Pancreas (tissue), 10 donors: Measurements from ENCODE around the gene GPC6. TPM values are rescaled to one million over a fixed set of nuclear protein-coding genes. Genes with fewer than 3 reads are reported as not detected.

Experiments
- ATAC-seq, 4 donors: fragments of 200-7000 bp; cut with Tn5 transposase; one replicate each; pipeline versions ENCODE4 v1.8.0 to v1.9.1; 2020; ENCODE audit warnings: mild to moderate bottlenecking in 4 of 4, moderate library complexity in 4 of 4
- DNase-seq, 6 donors: peaks; one replicate each; pipeline ENCODE4 v3.0.0-alpha.2; 2020
- FAIRE-seq: peaks from 2 replicates; lab custom pipeline; 2012; peaks lifted over from hg19 to GRCh38; lab: Jason Lieb, UNC
- H3K27ac ChIP-seq, 4 donors: fragments of 200-600 bp; sonication (generic); 1 replicate in 3 of 4; 2 replicates in 1 of 4; pipeline versions ENCODE4 v1.5.0 to v1.8.0; 2020
- H3K27me3 ChIP-seq, 4 donors: fragments of 200-600 bp; one replicate each; pipeline ENCODE4 v1.8.0; 2021
- H3K36me3 ChIP-seq, 3 donors: fragments of 200-600 bp; sonication (generic) in 1 of 3; one replicate each; pipeline versions ENCODE4 v1.5.0 to v1.8.0; 2020 to 2021
- H3K4me1 ChIP-seq, 3 donors: fragments of 200-600 bp; one replicate each; pipeline ENCODE4 v1.8.0; 2021
- H3K4me3 ChIP-seq, 4 donors: fragments of 200-600 bp; sonication (generic) in 2 of 4; one replicate each; pipeline versions ENCODE4 v1.5.0 to v1.8.0; 2020 to 2021
- H3K9me3 ChIP-seq, 4 donors: fragments of 200-600 bp; one replicate each; pipeline ENCODE4 v1.8.0; 2021
- CTCF ChIP-seq, 4 donors: fragments of 200-600 bp; sonication (generic) in 3 of 4; IDR thresholded peaks; one replicate each; pipeline versions ENCODE4 v1.5.0 to v1.8.0; 2021; ENCODE audit warnings: antibody characterized with exemption in 4 of 4
- WGBS, 2 donors: extraction: QIAGEN DNeasy Blood & Tissue Kit; methylation state at CpG; one replicate each; pipeline ENCODE4 v1.1.7; 2013; 5-methylcytosine and 5-hydroxymethylcytosine counted together
- intact Hi-C, 3 donors: fragments of 100-400 bp; cut with DNase I; formaldehyde crosslinking; loops; one replicate each; pipeline versions ENCODE4 v1.11.1 to v1.14.2; 2022
- polyA plus RNA-seq, 2 donors: library from polyadenylated mRNA; stranded (reverse); fragments of 200-250 nt; gene quantifications; one replicate each; pipeline ENCODE4 v1.2.3, GENCODE V29; 2013
- total RNA-seq, 6 donors: library from RNA; stranded (reverse); fragmentation: NEBNext Ultra II Directional in 4 of 6; extraction: Animal tissue kit (Norgen Biotek cat#: 25700) in 4 of 6; gene quantifications; one replicate each; pipeline versions ENCODE4 v1.2.1 to v1.2.4, GENCODE V29; 2021 to 2023
- donor health status: healthy with polysubstance abuse.
- donor health status: DM: no; HTN: no; CAD: no; lungs with moderate emphysema.
- donor health status: DM: no; HTN: no; CAD: no.
- donor health status: control.
- donor health status: control.
- donor health status: Bipolar disorder and iron deficiency.
- donor health status: DM: yes; HTN: yes; CAD: no.
- donor health status: DM: no; HTN: no; CAD: no.
- donor health status: DM: no; HTN: no; CAD: no.
- donor health status: DM: yes; HTN: yes; CAD: no.

Gene GPC6
- total and polyA plus RNA-seq, 8 donors, result 0.23 to 3.3 (median 1.2) TPM

GRCh38 chr13:93460005-93460404 lies 233.4 kb downstream of the GPC6 start:
- Histone ChIP-seq H3K36me3 (no peaks in the 10 kb centered on the region), H3K4me1 (no peaks in the 10 kb centered on the region), H3K9me3 (no peaks in the 10 kb centered on the region), H3K27ac (no peak overlapping the region), H3K4me3 (no peak overlapping the region), H3K27me3 (no peaks in the 10 kb centered on the region)
- FAIRE-seq (no peak), ATAC-seq (no peak), DNase-seq (no peak)
- intact Hi-C loops, result no loop called here
- no peak for TF ChIP-seq CTCF (IDR thresholded peaks at IDR 0.05)

DNA sequence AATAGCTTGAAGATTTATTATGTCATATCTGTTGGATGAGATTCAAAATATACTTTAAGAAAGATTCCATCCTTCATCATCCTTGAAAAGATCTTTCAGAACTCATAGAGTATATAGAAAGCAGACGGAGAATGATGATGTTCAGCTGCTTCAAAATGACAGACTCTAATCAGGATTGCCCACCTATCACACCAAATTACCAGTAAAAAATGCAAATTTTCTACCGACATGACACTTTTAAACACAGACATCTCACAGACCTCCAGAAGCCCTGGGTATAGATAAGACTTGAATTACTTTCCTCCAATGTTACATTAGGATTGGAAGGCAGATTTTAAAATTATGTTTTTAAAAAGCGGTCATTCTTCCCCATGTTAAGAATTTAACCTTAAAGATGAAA lies 235.5 kb downstream of the GPC6 start:
- Histone ChIP-seq H3K27ac (no peak overlapping the region), H3K4me1 (no peaks in the 10 kb centered on the region), H3K4me3 (no peak overlapping the region), H3K9me3 (no peaks in the 10 kb centered on the region), H3K27me3 (no peaks in the 10 kb centered on the region), H3K36me3 (no peaks in the 10 kb centered on the region)
- intact Hi-C loops, result no loop called here
- DNase-seq (no peak), FAIRE-seq (no peak), ATAC-seq (no peak)
- 81 to 91% methylated on average over 3 of the region's 3 CpGs for WGBS, 2 donors
- TF ChIP-seq CTCF (IDR thresholded peaks at IDR 0.05), result no peak

- H3K27ac ChIP-seq, result no peak overlapping the region
- no peaks in the 10 kb centered on the region for H3K27me3 ChIP-seq
- DNase-seq (no peak), FAIRE-seq (no peak), ATAC-seq (no peak)
- WGBS, 2 donors, result 77 to 82% methylated on average over 3 of the region's 3 CpGs
- TF ChIP-seq CTCF (IDR thresholded peaks at IDR 0.05), result no peak
- intact Hi-C loops, result no loop called here
- H3K36me3 ChIP-seq, result no peaks in the 10 kb centered on the region
- no peaks in the 10 kb centered on the region for H3K4me1 ChIP-seq
- H3K9me3 ChIP-seq, result peaks cover 0 to 2% (median 0%) of the 10 kb centered on the region in 4 donors
- no peak overlapping the region for H3K4me3 ChIP-seq
Observed at GRCh38 chr13:93466502-93467036, 240.0 kb downstream of the GPC6 start.

GRCh38 chr13:93467175-93467574 lies 240.6 kb downstream of the GPC6 start:
- Histone ChIP-seq H3K36me3 (no peaks in the 10 kb centered on the region), H3K27me3 (no peaks in the 10 kb centered on the region), H3K4me3 (no peak overlapping the region), H3K9me3 (peaks cover 0 to 2% (median 0%) of the 10 kb centered on the region in 4 donors), H3K27ac (no peak overlapping the region), H3K4me1 (no peaks in the 10 kb centered on the region)
- intact Hi-C loops, result no loop called here
- ATAC-seq (no peak), FAIRE-seq (no peak), DNase-seq (no peak)
- 72 to 83% methylated on average over 2 of the region's 2 CpGs for WGBS, 2 donors
- no peak for TF ChIP-seq CTCF (IDR thresholded peaks at IDR 0.05)

DNA sequence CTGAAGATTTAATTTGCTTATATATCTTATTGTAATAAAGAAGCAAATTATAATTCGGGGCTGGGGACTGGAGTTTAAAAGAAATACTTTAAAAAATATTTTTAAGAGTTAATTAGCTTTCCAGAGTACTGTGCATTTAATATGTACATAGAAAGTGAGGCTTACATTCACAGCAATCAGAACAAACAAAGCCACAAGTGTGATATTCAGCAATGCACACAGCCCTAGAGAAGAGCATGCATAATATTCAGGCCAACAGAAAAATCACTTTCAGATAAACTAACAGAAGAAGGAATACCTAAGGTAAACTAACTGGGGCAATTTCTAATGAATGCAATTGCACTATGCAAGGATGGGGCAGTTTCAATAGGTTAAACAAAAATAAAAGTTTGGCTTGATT lies 241.8 kb downstream of the GPC6 start:
- DNase-seq (no peak), FAIRE-seq (no peak), ATAC-seq (no peak)
- TF ChIP-seq CTCF (IDR thresholded peaks at IDR 0.05), result no peak
- no peaks in the 10 kb centered on the region for H3K4me1 ChIP-seq
- no peak overlapping the region for H3K27ac ChIP-seq
- intact Hi-C loops, result no loop called here
- H3K27me3 ChIP-seq, result no peaks in the 10 kb centered on the region
- 46 to 77% methylated on average over 1 of the region's 1 CpG for WGBS, 2 donors
- H3K4me3 ChIP-seq, result no peak overlapping the region
- H3K36me3 ChIP-seq, result no peaks in the 10 kb centered on the region
- H3K9me3 ChIP-seq, result peaks cover 0 to 2% (median 0%) of the 10 kb centered on the region in 4 donors
